IPS-18a (cell line): ENCODE results near the gene SPOCD1.
A peak's percentile ranks its signal among the peaks of the same experiment; 100 is the strongest.

Experiments used
- H3K27ac ChIP-seq: one replicate; pipeline ENCODE4 v1.5.1; 2013; ENCODE audit warnings: low read length
- H3K27me3 ChIP-seq: one replicate; pipeline ENCODE4 v1.6.1; 2013; ENCODE audit warnings: mild to moderate bottlenecking, low read length; ENCODE audit not compliant: control insufficient read depth, insufficient read depth
- H3K36me3 ChIP-seq: one replicate; pipeline ENCODE4 v1.6.1; 2013; ENCODE audit warnings: low read depth, low read length; ENCODE audit not compliant: control insufficient read depth
- H3K4me1 ChIP-seq: one replicate; pipeline ENCODE4 v1.6.1; 2013; ENCODE audit warnings: low read depth, low read length; ENCODE audit not compliant: control insufficient read depth
- H3K4me3 ChIP-seq: one replicate; pipeline ENCODE4 v1.5.1; 2013; ENCODE audit warnings: low read length
- H3K9ac ChIP-seq: one replicate; pipeline ENCODE4 v1.6.1; 2013; ENCODE audit warnings: mild to moderate bottlenecking, low read length, moderate library complexity
- H3K9me3 ChIP-seq: one replicate; pipeline ENCODE4 v1.6.1; 2013; ENCODE audit warnings: low read depth, low read length; ENCODE audit not compliant: control insufficient read depth

The SPOCD1 gene

DNA sequence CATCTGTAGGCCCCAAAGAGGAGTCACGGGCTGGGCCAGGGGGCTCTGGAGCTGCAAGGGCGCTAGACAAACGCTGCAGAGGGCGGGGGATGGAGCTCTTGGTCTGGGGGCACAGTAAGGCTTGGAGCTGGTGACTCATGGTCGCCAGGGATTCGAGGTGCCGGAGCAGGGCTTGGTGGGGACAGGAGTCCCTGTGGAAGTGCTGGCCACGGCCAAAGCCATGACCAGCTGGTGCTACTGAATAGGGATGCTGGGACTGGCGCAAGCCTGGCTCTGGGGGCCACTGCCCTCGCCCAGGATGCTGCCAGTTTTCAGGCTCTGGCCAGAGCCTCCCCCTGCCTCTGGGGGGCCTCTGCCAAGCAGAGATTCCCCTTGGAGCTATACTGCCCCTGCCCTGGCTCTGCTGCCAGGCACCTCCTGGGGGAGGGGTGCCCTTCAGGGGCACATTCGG lies 25.2 kb downstream of the SPOCD1 start:
- H3K9ac ChIP-seq, result no peak overlapping the region
- peaks cover 5% of the 10 kb centered on the region for H3K4me1 ChIP-seq
- no peaks in the 10 kb centered on the region for H3K36me3 ChIP-seq
- no peaks in the 10 kb centered on the region for H3K27me3 ChIP-seq
- no peak overlapping the region for H3K4me3 ChIP-seq
- H3K9me3 ChIP-seq, result no peaks in the 10 kb centered on the region
- H3K27ac ChIP-seq, result no peak overlapping the region

DNA sequence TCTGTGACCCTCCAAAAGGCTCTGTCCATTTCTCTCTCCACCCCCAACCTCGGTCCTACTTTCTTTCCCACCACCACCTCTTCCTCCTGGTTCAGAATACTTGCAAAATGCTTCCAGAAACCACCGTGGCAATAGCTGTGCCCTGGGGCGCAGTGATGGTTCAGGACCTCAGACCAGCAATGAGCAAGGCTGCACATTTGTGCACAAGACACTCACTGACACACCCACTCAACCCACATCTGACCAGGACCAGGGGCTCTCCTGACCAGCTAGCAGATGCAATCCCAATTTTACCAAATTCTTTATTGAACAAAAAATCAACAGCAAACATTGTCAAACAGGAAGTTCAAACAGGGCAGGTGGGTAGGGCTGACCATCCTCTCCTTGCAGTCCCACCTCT lies 25.7 kb downstream of the SPOCD1 start:
- Histone ChIP-seq H3K9me3 (no peaks in the 10 kb centered on the region), H3K4me3 (no peak overlapping the region), H3K4me1 (peaks cover 5% of the 10 kb centered on the region), H3K9ac (no peak overlapping the region), H3K27ac (no peak overlapping the region), H3K27me3 (no peaks in the 10 kb centered on the region), H3K36me3 (no peaks in the 10 kb centered on the region)

DNA sequence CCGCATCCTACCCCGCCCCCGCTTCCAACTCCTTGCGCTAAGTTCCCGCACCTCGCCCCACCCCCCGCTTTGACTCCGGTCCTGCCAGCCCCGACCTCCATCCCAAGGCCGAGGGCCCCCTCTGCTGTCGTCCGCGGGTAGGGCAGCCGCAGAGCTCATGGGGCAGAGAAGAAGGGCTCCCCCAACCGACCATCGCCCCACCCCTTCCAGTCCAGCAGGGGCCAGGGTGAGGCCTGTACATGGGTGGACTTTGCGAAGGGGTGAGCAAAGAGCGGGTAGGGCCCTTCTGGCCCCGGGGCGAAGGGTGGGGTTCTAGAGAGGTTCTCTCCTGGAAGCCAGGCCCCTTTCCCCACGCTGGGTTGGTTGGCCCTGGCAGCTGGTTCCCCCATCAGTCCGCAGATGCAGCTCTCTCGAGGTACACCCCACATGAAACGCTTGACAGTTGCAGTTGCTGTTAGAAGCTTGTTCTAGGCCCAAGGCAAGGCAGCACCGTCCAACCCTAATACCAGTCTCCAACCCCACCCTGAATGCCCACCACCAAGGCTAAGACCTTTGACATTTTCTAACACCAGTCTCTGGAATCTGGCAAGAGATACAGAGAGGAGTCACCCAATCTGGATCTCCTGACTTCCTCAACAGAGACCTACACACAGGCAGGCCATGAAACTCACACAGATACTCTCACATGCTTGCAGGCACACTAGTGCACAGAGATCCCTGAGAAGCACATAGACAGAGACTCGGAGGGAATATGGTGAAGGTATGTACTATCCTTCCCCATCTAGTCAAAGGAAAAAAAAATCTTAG lies 26.4 kb downstream of the SPOCD1 start:
- H3K27me3 ChIP-seq, result no peaks in the 10 kb centered on the region
- no peak overlapping the region for H3K27ac ChIP-seq
- peak overlapping the region; percentile 71 for H3K4me3 ChIP-seq
- no peaks in the 10 kb centered on the region for H3K9me3 ChIP-seq
- peak overlapping the region; percentile 74 for H3K9ac ChIP-seq
- H3K36me3 ChIP-seq, result no peaks in the 10 kb centered on the region
- H3K4me1 ChIP-seq, result peaks cover 5% of the 10 kb centered on the region

DNA sequence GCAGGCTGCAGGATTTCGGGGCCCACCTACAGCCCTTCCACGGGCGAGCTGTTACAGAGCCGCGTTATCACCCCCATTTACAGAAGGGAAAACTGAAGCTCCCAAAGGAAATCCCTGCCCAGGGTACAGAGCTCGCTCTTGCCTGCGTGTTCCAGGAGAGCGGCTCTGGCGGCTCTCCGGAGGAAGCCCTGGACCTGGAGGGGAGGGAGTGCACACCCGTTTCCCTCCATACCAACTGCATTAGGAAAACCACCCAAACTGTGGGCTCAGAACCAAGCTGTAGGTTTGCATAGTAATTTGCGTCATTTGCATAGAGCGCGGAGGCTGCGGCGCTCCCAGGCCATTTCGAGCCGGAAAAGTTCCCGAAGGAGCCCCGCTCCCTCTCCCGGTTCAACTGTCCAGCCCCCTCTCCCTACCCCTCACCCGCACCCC lies 27.0 kb downstream of the SPOCD1 start:
- peak overlapping the region; percentile 74 for H3K9ac ChIP-seq
- H3K36me3 ChIP-seq, result no peaks in the 10 kb centered on the region
- peak overlapping the region; percentile 71 for H3K4me3 ChIP-seq
- peaks cover 5% of the 10 kb centered on the region for H3K4me1 ChIP-seq
- no peaks in the 10 kb centered on the region for H3K27me3 ChIP-seq
- no peak overlapping the region for H3K27ac ChIP-seq
- no peaks in the 10 kb centered on the region for H3K9me3 ChIP-seq

DNA sequence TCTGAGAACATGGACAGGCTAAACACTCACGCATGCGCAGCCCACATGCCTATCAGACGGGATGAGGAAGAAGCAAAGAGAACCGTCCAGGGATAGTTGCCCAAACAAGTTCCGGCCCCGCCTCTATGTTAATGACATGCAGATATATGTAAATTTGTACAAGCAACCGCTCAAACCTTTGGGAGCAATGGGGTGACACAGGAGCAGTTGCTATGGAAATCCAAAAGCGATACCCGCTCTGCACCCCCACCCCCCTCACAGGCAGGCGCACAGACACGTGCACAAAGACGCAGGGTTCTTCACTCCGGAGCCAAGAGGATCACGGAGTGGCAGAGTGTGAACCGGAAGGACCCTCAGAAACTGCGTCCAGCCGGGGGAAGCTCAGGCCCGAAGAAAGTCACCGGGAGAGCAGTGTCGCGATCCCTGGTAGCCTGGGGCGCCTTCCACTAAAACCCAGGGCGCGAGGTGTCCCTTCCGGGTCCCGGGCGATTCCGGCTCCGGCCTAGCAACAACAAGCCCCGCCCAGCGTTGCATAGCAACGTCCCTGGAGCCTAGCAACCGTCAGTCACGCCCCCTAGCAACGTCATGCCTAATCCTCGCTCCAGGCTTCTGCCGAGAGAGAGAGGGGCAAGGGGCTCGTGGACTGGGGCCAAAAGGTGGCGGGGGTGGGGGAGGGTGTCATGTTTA lies 27.5 kb downstream of the SPOCD1 start:
- Histone ChIP-seq H3K36me3 (no peaks in the 10 kb centered on the region), H3K9me3 (no peaks in the 10 kb centered on the region), H3K9ac (peak overlapping the region; percentile 74), H3K4me1 (peaks cover 8% of the 10 kb centered on the region), H3K4me3 (peak overlapping the region; percentile 71), H3K27me3 (no peaks in the 10 kb centered on the region), H3K27ac (peak overlapping the region; percentile 62)

DNA sequence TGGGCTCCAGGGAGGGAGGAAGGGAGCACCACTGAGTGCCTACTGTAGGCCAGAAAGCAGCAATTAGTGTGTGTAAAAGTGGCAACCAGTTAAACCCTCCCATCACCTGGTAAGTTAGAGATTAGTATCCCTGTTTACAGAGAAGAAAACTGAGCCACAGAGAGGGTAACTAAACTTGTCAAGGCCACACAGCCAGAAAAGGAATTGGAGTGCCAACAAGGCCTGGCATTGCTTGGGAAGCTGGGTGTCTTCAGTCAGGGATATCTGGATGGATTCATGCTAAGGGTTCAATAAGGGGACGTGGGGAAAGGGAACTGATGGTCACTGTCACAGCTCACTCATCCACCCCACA lies 28.1 kb downstream of the SPOCD1 start:
- Histone ChIP-seq H3K27ac (no peak overlapping the region), H3K4me1 (peaks cover 13% of the 10 kb centered on the region), H3K4me3 (peak overlapping the region; percentile 71)

DNA sequence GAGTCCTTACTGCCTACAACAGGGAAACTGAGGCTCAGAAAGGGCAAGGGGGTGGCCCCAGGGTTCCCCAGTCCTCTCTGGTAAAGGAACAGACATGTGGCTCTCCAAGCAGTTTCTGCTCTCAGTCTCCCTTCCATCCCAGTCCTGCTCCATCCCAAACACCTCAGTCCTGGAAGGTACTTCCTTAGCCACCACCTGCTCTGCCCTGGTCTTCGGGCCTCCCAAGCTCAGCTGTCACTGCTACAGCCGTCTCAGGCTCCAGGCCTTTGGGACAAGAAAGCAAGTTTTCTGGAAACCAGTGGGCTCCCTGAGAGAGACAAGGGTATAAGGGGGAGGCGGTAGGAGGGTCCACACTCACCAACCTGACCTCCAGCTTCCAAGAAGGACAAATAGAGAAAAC lies 28.6 kb downstream of the SPOCD1 start:
- Histone ChIP-seq H3K27me3 (no peaks in the 10 kb centered on the region), H3K9ac (no peak overlapping the region), H3K9me3 (no peaks in the 10 kb centered on the region), H3K36me3 (no peaks in the 10 kb centered on the region), H3K27ac (no peak overlapping the region), H3K4me1 (peaks cover 18% of the 10 kb centered on the region), H3K4me3 (no peak overlapping the region)

More for the DNA sequence above, 28.1 kb downstream of the SPOCD1 start:
- Histone ChIP-seq H3K27me3 (no peaks in the 10 kb centered on the region), H3K9me3 (no peaks in the 10 kb centered on the region), H3K9ac (no peak overlapping the region), H3K36me3 (no peaks in the 10 kb centered on the region)

DNA sequence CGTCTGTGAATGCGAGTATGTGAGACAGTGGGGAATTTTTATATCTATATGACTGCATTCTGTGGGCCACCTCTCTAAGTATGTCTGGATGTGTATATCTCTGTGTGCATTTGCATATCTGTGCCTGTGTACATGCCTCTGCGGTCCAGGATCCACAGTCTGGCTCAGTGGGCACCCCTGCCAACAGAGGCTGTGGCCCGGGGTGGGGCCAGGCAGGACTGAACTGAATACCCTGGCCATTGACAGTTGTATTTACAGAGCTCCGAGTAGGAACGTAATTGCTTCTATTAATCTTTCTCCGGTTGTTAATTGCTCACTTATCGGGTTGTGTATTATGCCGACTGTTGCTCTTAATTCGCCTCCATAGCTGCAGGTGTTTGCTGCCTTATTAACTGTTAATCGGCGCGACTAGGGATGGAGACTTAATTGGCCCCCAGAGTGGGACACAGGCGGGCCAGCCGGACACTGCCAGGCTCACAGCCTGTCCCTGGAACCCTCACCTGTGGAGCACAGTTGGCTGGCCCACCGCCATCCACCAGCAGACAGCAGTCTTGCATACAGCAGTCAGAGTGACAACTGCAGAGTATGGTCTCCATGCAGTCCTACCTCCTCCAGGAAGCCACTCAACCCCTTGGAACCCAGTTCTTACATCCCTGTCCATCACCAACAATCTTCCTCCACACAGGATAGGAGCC lies 29.3 kb downstream of the SPOCD1 start:
- H3K4me3 ChIP-seq, result no peak overlapping the region
- no peak overlapping the region for H3K9ac ChIP-seq
- H3K27me3 ChIP-seq, result no peaks in the 10 kb centered on the region
- H3K27ac ChIP-seq, result no peak overlapping the region
- H3K36me3 ChIP-seq, result no peaks in the 10 kb centered on the region
- H3K9me3 ChIP-seq, result no peaks in the 10 kb centered on the region
- peaks cover 20% of the 10 kb centered on the region for H3K4me1 ChIP-seq

DNA sequence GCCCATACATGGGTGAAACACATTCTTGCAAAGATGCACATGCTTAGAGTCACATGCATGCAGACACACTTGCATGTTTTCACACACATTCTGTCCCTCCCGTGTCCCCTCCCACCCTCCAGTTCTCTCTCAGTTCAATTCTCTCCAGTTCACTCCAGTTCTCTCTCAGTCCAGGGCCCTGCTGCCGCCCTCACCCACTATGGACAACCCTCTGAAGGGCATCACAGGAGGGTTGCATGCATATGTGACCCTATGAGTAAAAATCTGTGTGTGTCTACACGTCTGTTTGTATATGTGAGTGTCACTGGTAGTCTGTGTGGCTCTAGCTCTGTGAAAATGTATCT lies 29.9 kb downstream of the SPOCD1 start:
- H3K4me1 ChIP-seq, result peaks cover 20% of the 10 kb centered on the region
- no peak overlapping the region for H3K9ac ChIP-seq
- no peaks in the 10 kb centered on the region for H3K9me3 ChIP-seq
- no peaks in the 10 kb centered on the region for H3K27me3 ChIP-seq
- H3K36me3 ChIP-seq, result no peaks in the 10 kb centered on the region
- no peak overlapping the region for H3K4me3 ChIP-seq
- H3K27ac ChIP-seq, result no peak overlapping the region

DNA sequence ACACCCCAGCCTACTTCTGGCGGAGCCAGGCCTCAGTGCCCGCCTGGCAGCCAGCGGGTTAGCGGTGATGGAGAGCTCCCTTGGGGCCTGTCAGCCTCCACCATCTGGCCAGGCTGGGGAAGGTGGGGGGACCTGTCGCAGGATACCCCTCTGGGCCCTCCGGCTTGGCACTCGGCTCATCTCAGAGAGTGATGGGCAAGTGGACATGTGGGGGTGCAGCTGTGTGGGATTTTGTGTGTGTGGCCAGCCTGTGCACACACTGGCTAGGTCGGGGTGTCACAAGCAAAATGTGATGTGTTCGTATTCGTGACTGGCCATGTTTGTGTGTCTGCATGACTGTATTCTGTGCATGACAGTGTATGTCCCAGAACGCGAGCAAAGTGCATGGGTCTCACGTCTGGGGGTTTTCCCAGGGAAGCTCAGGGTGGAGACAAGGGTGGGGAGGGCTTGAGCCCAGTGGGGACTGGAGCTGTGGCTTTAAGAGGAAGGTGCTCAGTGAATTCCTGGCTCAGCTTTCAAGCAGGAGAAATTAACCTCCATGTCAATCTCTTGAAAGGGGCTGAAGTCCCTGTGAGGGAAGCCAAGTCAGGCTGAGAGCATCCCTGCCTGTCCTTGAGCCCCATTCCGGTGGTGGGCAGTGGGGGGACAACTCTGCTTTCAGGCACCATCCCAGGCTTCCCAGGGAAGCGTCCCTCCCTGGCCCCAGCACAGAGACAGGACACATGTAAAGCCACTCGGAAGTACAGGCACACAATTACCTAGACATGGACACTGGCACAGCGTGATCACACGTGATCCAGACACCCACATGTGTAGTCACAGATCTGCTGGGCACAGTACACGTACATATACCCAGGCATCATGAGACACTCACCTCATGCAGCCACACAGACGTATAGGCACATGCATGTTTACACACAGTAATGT lies 30.5 kb downstream of the SPOCD1 start:
- H3K4me1 ChIP-seq, result peaks cover 20% of the 10 kb centered on the region

More for the DNA sequence above, 30.5 kb downstream of the SPOCD1 start:
- Histone ChIP-seq H3K4me3 (no peak overlapping the region), H3K27me3 (no peaks in the 10 kb centered on the region), H3K9ac (no peak overlapping the region), H3K36me3 (no peaks in the 10 kb centered on the region), H3K27ac (no peak overlapping the region), H3K9me3 (no peaks in the 10 kb centered on the region)
